ENCODE measurements around the gene GAP43.

The GAP43 gene

GRCh38 chr3:115626721-115627120 lies 3.4 kb downstream of the GAP43 start:
- in situ Hi-C loops (cut with MboI; ENCODE audit: low sequenced_read_pairs) = no loop called here

- in situ Hi-C loops (cut with MboI; ENCODE audit: low sequenced_read_pairs) = no loop called here
Observed at GRCh38 chr3:115627180-115628074, 4.1 kb downstream of the GAP43 start.

GRCh38 chr3:115628075-115628412 lies 4.7 kb downstream of the GAP43 start:
- in situ Hi-C loops (cut with MboI; ENCODE audit: low sequenced_read_pairs) = no loop called here

- in situ Hi-C loops (cut with MboI; ENCODE audit: low sequenced_read_pairs) = no loop called here
Observed at GRCh38 chr3:115630850-115631249, 7.5 kb downstream of the GAP43 start.

- in situ Hi-C loops (cut with MboI; ENCODE audit: low sequenced_read_pairs) = no loop called here
Observed at GRCh38 chr3:115632026-115632425, 8.7 kb downstream of the GAP43 start.

- in situ Hi-C loops (cut with MboI; ENCODE audit: low sequenced_read_pairs) = no loop called here
Observed at GRCh38 chr3:115633467-115633866, 10.2 kb downstream of the GAP43 start.

GRCh38 chr3:115634052-115634451 lies 10.7 kb downstream of the GAP43 start:
- in situ Hi-C loops (cut with MboI; ENCODE audit: low sequenced_read_pairs) = no loop called here

- in situ Hi-C loops (cut with MboI; ENCODE audit: low sequenced_read_pairs) = no loop called here
Observed at GRCh38 chr3:115635406-115635805, 12.1 kb downstream of the GAP43 start.

GRCh38 chr3:115638241-115638640 lies 14.9 kb downstream of the GAP43 start:
- in situ Hi-C loops (cut with MboI; ENCODE audit: low sequenced_read_pairs) = no loop called here

GRCh38 chr3:115638991-115639390 lies 15.7 kb downstream of the GAP43 start:
- in situ Hi-C loops (cut with MboI; ENCODE audit: low sequenced_read_pairs) = no loop called here

- in situ Hi-C loops (cut with MboI; ENCODE audit: low sequenced_read_pairs) = no loop called here
Observed at GRCh38 chr3:115644391-115644790, 21.1 kb downstream of the GAP43 start.

- in situ Hi-C loops (cut with MboI; ENCODE audit: low sequenced_read_pairs) = no loop called here
Observed at GRCh38 chr3:115646027-115646690, 22.8 kb downstream of the GAP43 start.

GRCh38 chr3:115648559-115648958 lies 25.2 kb downstream of the GAP43 start:
- in situ Hi-C loops (cut with MboI; ENCODE audit: low sequenced_read_pairs) = no loop called here

- in situ Hi-C loops (cut with MboI; ENCODE audit: low sequenced_read_pairs) = no loop called here
Observed at GRCh38 chr3:115651087-115651486, 27.8 kb downstream of the GAP43 start.

- in situ Hi-C loops (cut with MboI; ENCODE audit: low sequenced_read_pairs) = no loop called here
Observed at GRCh38 chr3:115651599-115651998, 28.3 kb downstream of the GAP43 start.

- in situ Hi-C loops (cut with MboI; ENCODE audit: low sequenced_read_pairs) = no loop called here
Observed at GRCh38 chr3:115652738-115653137, 29.4 kb downstream of the GAP43 start.

GRCh38 chr3:115655761-115656282 lies 32.5 kb downstream of the GAP43 start:
- in situ Hi-C loops (cut with MboI; ENCODE audit: low sequenced_read_pairs) = no loop called here

GRCh38 chr3:115657168-115657567 lies 33.9 kb downstream of the GAP43 start:
- in situ Hi-C loops (cut with MboI; ENCODE audit: low sequenced_read_pairs) = no loop called here

GRCh38 chr3:115658032-115658336 lies 34.7 kb downstream of the GAP43 start:
- in situ Hi-C loops (cut with MboI; ENCODE audit: low sequenced_read_pairs) = no loop called here

GRCh38 chr3:115658337-115659181 lies 35.2 kb downstream of the GAP43 start:
- in situ Hi-C loops (cut with MboI; ENCODE audit: low sequenced_read_pairs) = no loop called here
